ENCODE data around the gene UBE4A.

UBE4A gene

DNA sequence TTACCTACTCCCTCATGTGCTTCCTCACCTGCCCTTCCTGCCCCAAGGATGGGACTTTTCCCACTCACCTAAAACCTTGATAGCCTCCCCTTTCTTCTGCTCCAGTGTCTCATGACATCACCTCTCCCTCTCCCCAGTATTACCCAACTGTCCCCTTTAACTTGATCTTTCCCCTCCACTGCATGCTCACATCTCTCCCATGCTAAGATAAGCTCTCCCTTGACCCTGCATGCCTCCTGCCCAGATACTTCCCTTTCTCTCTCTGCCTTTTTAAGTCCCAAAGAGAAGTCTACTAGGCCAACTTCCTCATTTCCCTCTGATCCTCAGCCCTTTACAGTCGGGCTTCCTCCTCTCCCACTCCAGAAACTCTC, 40.1 kb upstream of the UBE4A start:
- Histone ChIP-seq H3K27me3 (ENCODE audit: insufficient read depth, poor library complexity, severe bottlenecking) (no peaks in the 10 kb centered on the region), H3K27ac (replicated peaks) (peak overlapping the region; percentile 22; the same call in 1 of the 2 replicates), H3K4me3 (replicated peaks; ENCODE audit: insufficient read depth, low read length) (no peak overlapping the region)
- TF ChIP-seq, protein P1, sequence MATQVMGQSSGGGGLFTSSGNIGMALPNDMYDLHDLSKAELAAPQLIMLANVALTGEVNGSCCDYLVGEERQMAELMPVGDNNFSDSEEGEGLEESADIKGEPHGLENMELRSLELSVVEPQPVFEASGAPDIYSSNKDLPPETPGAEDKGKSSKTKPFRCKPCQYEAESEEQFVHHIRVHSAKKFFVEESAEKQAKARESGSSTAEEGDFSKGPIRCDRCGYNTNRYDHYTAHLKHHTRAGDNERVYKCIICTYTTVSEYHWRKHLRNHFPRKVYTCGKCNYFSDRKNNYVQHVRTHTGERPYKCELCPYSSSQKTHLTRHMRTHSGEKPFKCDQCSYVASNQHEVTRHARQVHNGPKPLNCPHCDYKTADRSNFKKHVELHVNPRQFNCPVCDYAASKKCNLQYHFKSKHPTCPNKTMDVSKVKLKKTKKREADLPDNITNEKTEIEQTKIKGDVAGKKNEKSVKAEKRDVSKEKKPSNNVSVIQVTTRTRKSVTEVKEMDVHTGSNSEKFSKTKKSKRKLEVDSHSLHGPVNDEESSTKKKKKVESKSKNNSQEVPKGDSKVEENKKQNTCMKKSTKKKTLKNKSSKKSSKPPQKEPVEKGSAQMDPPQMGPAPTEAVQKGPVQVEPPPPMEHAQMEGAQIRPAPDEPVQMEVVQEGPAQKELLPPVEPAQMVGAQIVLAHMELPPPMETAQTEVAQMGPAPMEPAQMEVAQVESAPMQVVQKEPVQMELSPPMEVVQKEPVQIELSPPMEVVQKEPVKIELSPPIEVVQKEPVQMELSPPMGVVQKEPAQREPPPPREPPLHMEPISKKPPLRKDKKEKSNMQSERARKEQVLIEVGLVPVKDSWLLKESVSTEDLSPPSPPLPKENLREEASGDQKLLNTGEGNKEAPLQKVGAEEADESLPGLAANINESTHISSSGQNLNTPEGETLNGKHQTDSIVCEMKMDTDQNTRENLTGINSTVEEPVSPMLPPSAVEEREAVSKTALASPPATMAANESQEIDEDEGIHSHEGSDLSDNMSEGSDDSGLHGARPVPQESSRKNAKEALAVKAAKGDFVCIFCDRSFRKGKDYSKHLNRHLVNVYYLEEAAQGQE (IDR thresholded peaks at IDR 0.05; ENCODE audit: insufficient replicate concordance, low read depth): no peak
- TF ChIP-seq SPI1 (IDR thresholded peaks at IDR 0.05; ENCODE audit: borderline replicate concordance, low read depth): peak; percentile 88
- peak; percentile 77 to 79 for DNase-seq (ENCODE audit: low read depth in 1 of 2, low spot score in 1 of 2)

DNA sequence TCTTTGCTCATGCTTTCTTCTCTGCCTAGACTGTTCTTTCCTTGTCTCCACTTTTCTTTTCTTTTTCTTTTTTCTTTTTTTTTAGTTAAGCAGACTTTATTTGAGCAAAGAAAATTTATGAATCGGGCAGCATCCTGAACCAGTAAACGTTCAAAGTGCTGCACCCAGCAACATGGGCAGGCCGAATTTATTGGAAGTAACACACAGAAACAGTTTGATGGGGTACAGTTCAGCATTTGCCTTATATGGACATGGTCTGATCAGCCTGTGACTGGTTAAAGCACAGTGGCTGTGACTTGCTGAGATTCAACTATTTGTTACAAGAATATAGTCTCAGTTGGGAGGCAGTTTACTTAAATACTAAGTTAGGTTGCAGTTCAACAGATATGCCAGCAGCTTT, 38.9 kb upstream of the UBE4A start:
- Histone ChIP-seq H3K27ac (replicated peaks) (no peak overlapping the region), H3K27me3 (ENCODE audit: insufficient read depth, poor library complexity, severe bottlenecking) (no peaks in the 10 kb centered on the region), H3K4me3 (replicated peaks; ENCODE audit: insufficient read depth, low read length) (no peak overlapping the region)
- TF ChIP-seq GABPA (IDR thresholded peaks at IDR 0.05; ENCODE audit: low read depth): no peak
- TF ChIP-seq POLR2AphosphoS5 (IDR thresholded peaks at IDR 0.05; ENCODE audit: low read depth): no peak
- no peak for TF ChIP-seq SPI1 (IDR thresholded peaks at IDR 0.05; ENCODE audit: borderline replicate concordance, low read depth)
- TF ChIP-seq, protein P1 (IDR thresholded peaks at IDR 0.05; ENCODE audit: insufficient replicate concordance, low read depth): no peak
- TF ChIP-seq, protein P2, sequence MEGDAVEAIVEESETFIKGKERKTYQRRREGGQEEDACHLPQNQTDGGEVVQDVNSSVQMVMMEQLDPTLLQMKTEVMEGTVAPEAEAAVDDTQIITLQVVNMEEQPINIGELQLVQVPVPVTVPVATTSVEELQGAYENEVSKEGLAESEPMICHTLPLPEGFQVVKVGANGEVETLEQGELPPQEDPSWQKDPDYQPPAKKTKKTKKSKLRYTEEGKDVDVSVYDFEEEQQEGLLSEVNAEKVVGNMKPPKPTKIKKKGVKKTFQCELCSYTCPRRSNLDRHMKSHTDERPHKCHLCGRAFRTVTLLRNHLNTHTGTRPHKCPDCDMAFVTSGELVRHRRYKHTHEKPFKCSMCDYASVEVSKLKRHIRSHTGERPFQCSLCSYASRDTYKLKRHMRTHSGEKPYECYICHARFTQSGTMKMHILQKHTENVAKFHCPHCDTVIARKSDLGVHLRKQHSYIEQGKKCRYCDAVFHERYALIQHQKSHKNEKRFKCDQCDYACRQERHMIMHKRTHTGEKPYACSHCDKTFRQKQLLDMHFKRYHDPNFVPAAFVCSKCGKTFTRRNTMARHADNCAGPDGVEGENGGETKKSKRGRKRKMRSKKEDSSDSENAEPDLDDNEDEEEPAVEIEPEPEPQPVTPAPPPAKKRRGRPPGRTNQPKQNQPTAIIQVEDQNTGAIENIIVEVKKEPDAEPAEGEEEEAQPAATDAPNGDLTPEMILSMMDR (IDR thresholded peaks at IDR 0.05; ENCODE audit: insufficient read depth, low read length): no peak
- no peak for DNase-seq (ENCODE audit: low read depth in 1 of 2, low spot score in 1 of 2)

DNA sequence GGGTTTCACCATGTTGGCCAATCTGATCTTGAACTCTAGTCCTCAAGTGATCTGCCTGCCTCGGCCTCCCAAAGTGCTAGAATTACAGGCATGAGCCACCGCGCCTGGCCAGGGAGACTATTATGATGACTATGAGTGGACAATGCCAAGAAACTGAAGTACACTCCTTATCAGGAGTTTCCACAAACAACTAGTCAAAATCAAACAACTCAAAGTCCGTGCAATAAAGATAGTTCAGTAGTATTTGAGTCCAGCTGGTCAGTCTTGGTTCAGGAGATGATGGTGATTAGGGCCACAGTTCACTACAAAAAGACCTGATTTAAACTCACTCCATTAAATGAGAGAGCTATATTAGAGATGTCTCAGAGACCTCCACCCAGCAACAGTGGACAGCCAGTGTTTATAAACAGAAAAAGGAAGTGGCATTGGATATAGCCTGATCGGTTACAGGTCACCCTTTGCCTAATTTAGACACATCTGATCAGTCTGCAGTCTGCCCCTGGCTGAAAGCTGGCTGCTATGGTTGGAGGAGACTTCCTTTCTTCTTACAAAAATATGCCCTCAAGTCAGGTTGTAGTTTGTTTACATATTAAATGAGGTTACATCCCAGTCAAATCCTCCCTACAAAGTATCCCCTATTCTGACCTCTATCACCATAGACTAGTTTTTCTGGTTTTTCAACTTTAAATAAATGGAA, 37.9 kb upstream of the UBE4A start:
- TF ChIP-seq, protein P1 (IDR thresholded peaks at IDR 0.05; ENCODE audit: insufficient replicate concordance, low read depth): no peak
- TF ChIP-seq SPI1 (IDR thresholded peaks at IDR 0.05; ENCODE audit: borderline replicate concordance, low read depth) (peak; percentile 56), GABPA (IDR thresholded peaks at IDR 0.05; ENCODE audit: low read depth) (no peak), POLR2AphosphoS5 (IDR thresholded peaks at IDR 0.05; ENCODE audit: low read depth) (no peak)
- TF ChIP-seq, protein P2 (IDR thresholded peaks at IDR 0.05; ENCODE audit: insufficient read depth, low read length): no peak
- DNase-seq (ENCODE audit: low read depth in 1 of 2, low spot score in 1 of 2): peak; percentile 21 to 38

More for the DNA sequence above, 37.9 kb upstream of the UBE4A start:
- Histone ChIP-seq H3K4me3 (replicated peaks; ENCODE audit: insufficient read depth, low read length) (no peak overlapping the region), H3K27ac (replicated peaks) (no peak overlapping the region), H3K27me3 (ENCODE audit: insufficient read depth, poor library complexity, severe bottlenecking) (no peaks in the 10 kb centered on the region)

Measured in HL-60 (cell line).